HepG2 (cell line): Measurements from ENCODE around the gene PFKL. TPM values are rescaled to one million over a fixed set of nuclear protein-coding genes. Genes with fewer than 3 reads are reported as not detected.

Source experiments
- ATAC-seq: fragments of 200-7000 bp; cut with Tn5 transposase; 3 replicates; pipeline ENCODE4 v1.9.1; 2020; ENCODE audit warnings: mild to moderate bottlenecking, moderate library complexity
- BruUV-seq: library from RNA; stranded (reverse); fragments of 400-500 nt; replicated peaks from 2 replicates; lab custom pipeline; 2021; lab: Mats Ljungman, UMichigan
- CTCF ChIA-PET: fragments of 300-600 bp; formaldehyde crosslinking; extraction: SDS; loops from one replicate; lab custom pipeline; 2021; ENCODE audit warnings: low total read pairs, inconsistent platforms, low intra/inter-chr PET ratio; lab: Yijun Ruan, JAX
- POLR2A ChIA-PET: fragments of 350-600 bp; sonication (Branson Sonifier 250); formaldehyde crosslinking; loops from one replicate; lab custom pipeline; 2020; ENCODE audit warnings: antibody characterized with exemption, inconsistent platforms; lab: Yijun Ruan, JAX
- DNase-seq: peaks from one replicate; pipeline ENCODE4 v3.0.0-alpha.2; 2015; ENCODE audit warnings: low spot score
- FAIRE-seq: peaks from 3 replicates; lab custom pipeline; 2011; peaks lifted over from hg19 to GRCh38; lab: Jason Lieb, UNC
- H2AFZ ChIP-seq: one replicate; pipeline ENCODE4 v1.6.1; 2011; ENCODE audit warnings: low read length, inconsistent platforms
- H3K27ac ChIP-seq: fragments of 300-600 bp; 3 replicates; pipeline ENCODE4 v1.8.0; 2011; ENCODE audit warnings: mixed run types, mild to moderate bottlenecking, mixed read lengths, low read length, inconsistent platforms; ENCODE audit not compliant: insufficient read depth; ENCODE audit errors: extremely low read length
- H3K27me3 ChIP-seq, 2 experiments: fragments of 200-600 bp in 1 of 2; 2 replicates in 1 of 2; 3 replicates in 1 of 2; pipeline versions ENCODE4 v1.6.0 to v1.8.0; 2011; ENCODE audit warnings: low read length in 2 of 2, mild to moderate bottlenecking in 2 of 2, moderate library complexity in 2 of 2, inconsistent platforms in 1 of 2; ENCODE audit not compliant: insufficient read depth in 2 of 2, control insufficient read depth in 1 of 2
- H3K36me3 ChIP-seq, 2 experiments: fragments of 200-600 bp in 1 of 2; replicated peaks in 1 of 2; 2 replicates in 1 of 2; 3 replicates in 1 of 2; pipeline versions ENCODE4 v1.5.1 to v1.8.0; 2011; ENCODE audit warnings: low read length in 2 of 2, inconsistent platforms in 1 of 2; ENCODE audit not compliant: insufficient read depth in 2 of 2, control insufficient read depth in 1 of 2
- H3K4me1 ChIP-seq: 2 replicates; pipeline ENCODE4 v1.5.1; 2012; ENCODE audit warnings: low read length, inconsistent platforms; ENCODE audit not compliant: insufficient read depth
- H3K4me2 ChIP-seq: 2 replicates; pipeline ENCODE4 v1.6.0; 2011; ENCODE audit warnings: low read depth, low read length, inconsistent platforms
- H3K4me3 ChIP-seq, 3 experiments: fragments of 200-600 bp in 1 of 3; sonication (generic), shearing (Covaris generic) in 1 of 3; replicated peaks in 1 of 3; 2 replicates each; pipeline ENCODE4 v1.5.1; 2011 to 2016; ENCODE audit warnings: low read length in 3 of 3, inconsistent platforms in 2 of 3, low read depth in 2 of 3, mild to moderate bottlenecking in 2 of 3, control low read depth in 1 of 3, mixed read lengths in 1 of 3; ENCODE audit not compliant: insufficient read depth in 1 of 3
- H3K79me2 ChIP-seq: one replicate; pipeline ENCODE4 v1.6.1; 2011; ENCODE audit warnings: low read length, inconsistent platforms; ENCODE audit not compliant: insufficient read depth
- H3K9ac ChIP-seq: 2 replicates; pipeline ENCODE4 v1.6.0; 2011; ENCODE audit warnings: mild to moderate bottlenecking, low read depth, low read length, inconsistent platforms; ENCODE audit not compliant: insufficient read depth
- H3K9me3 ChIP-seq: 2 replicates; pipeline ENCODE4 v1.5.1; 2012; ENCODE audit warnings: mild to moderate bottlenecking, low read length
- H4K20me1 ChIP-seq: 2 replicates; pipeline ENCODE4 v1.6.0; 2011; ENCODE audit warnings: inconsistent platforms, mild to moderate bottlenecking, low read length, moderate library complexity; ENCODE audit not compliant: insufficient read depth
- AGO1 ChIP-seq: fragments of 200-400 bp; formaldehyde crosslinking; IDR thresholded peaks from 2 replicates; pipeline ENCODE4 v1.6.1; 2017; ENCODE audit warnings: mild to moderate bottlenecking, low read depth, low read length, moderate library complexity; ENCODE audit not compliant: poor library complexity, severe bottlenecking
- CEBPB ChIP-seq: IDR thresholded peaks from 2 replicates; pipeline ENCODE4 v1.6.1; 2011; ENCODE audit warnings: low read depth, low read length, improper control_type of control experiment, borderline replicate concordance
- CENPT ChIP-seq: sonication (generic); formaldehyde crosslinking; IDR thresholded peaks from 2 replicates; pipeline ENCODE4 v1.8.0; 2022; ENCODE audit warnings: low read depth, mild to moderate bottlenecking, moderate library complexity, missing genetic modification reagents
- HDAC6 ChIP-seq: fragments of 200-600 bp; sonication (generic); IDR thresholded peaks from 2 replicates; pipeline ENCODE4 v1.7.0; 2017; ENCODE audit warnings: mild to moderate bottlenecking, antibody characterized with exemption, low read length, low read depth
- HNRNPK ChIP-seq: fragments of 200-400 bp; formaldehyde crosslinking; IDR thresholded peaks from 2 replicates; pipeline ENCODE4 v1.6.1; 2018; ENCODE audit warnings: low read length, low read depth, moderate library complexity, mild to moderate bottlenecking; ENCODE audit not compliant: poor library complexity, severe bottlenecking
- IRF1 ChIP-seq: sonication (generic); formaldehyde crosslinking; IDR thresholded peaks from 2 replicates; pipeline ENCODE4 v1.4.0; 2020; ENCODE audit warnings: low read depth, mild to moderate bottlenecking, missing genetic modification reagents
- PRDM15 ChIP-seq: sonication (generic); formaldehyde crosslinking; IDR thresholded peaks from 2 replicates; pipeline ENCODE4 v1.4.0; 2020; ENCODE audit warnings: missing genetic modification reagents
- RBFOX2 ChIP-seq: fragments of 200-400 bp; formaldehyde crosslinking; IDR thresholded peaks from 2 replicates; pipeline ENCODE4 v1.6.1; 2017; ENCODE audit warnings: low read depth, mild to moderate bottlenecking, low read length
- RBM39 ChIP-seq: fragments of 200-400 bp; formaldehyde crosslinking; IDR thresholded peaks from one replicate; pipeline ENCODE4 v1.6.1; 2018; ENCODE audit warnings: antibody characterized with exemption, mild to moderate bottlenecking, low read depth, low read length; ENCODE audit not compliant: poor library complexity, severe bottlenecking
- STAT5B ChIP-seq: sonication (generic); formaldehyde crosslinking; IDR thresholded peaks from 2 replicates; pipeline ENCODE4 v1.4.0; 2020; ENCODE audit warnings: missing genetic modification reagents
- ZNF124 ChIP-seq: sonication (generic); formaldehyde crosslinking; IDR thresholded peaks from 2 replicates; pipeline ENCODE4 v1.4.0; 2020; ENCODE audit warnings: missing genetic modification reagents
- ZNF256 ChIP-seq: sonication (generic); formaldehyde crosslinking; conservative IDR thresholded peaks from 2 replicates; pipeline ENCODE4 v1.4.0; 2020; ENCODE audit warnings: missing genetic modification reagents
- ZNF616 ChIP-seq: sonication (generic); formaldehyde crosslinking; IDR thresholded peaks from 2 replicates; pipeline ENCODE4 v1.5.0; 2020; ENCODE audit warnings: low read depth, mild to moderate bottlenecking, missing genetic modification reagents
- ZNF841 ChIP-seq: sonication (generic); formaldehyde crosslinking; IDR thresholded peaks from 2 replicates; pipeline ENCODE4 v1.8.1; 2023; ENCODE audit warnings: missing genetic modification reagents, borderline replicate concordance
- WGBS: methylation state at CpG from one replicate; pipeline ENCODE4 v1.1.6; 2017; ENCODE audit warnings: low lambda C conversion rate; 5-methylcytosine and 5-hydroxymethylcytosine counted together
- in situ Hi-C: cut with HindIII; loops from 2 replicates; pipeline ENCODE4 v1.10.0; 2017; ENCODE audit warnings: low pct_unique_long_range_greater_than_20kb; ENCODE audit not compliant: extremely low pct_ligation_motif_present
- intact Hi-C: fragments of 100-400 bp; cut with micrococcal nuclease; formaldehyde crosslinking; loops from one replicate; pipeline ENCODE4 v1.10.0; 2022; ENCODE audit not compliant: unreplicated experiment
- polyA plus RNA-seq, 8 experiments: library from polyadenylated mRNA; depleted of rRNA in 3 of 8; stranded (reverse) in 7 of 8; unstranded in 1 of 8; fragments of >200 nt; fragmentation: Illumina TruSeq in 4 of 8; extraction: Trizol in 4 of 8; gene quantifications; 2 replicates each; pipeline versions ENCODE4 v1.2.1 to v1.2.3, GENCODE V29; 2011 to 2016; ENCODE audit warnings: low read depth in 4 of 8, missing spikeins in 1 of 8, mixed read lengths in 1 of 8; ENCODE audit not compliant: insufficient read depth in 1 of 8
- total RNA-seq, 5 experiments: library from RNA; depleted of rRNA; stranded (reverse); fragments of >200 nt; fragmentation: Illumina TruSeq; extraction: Trizol; gene quantifications; 2 replicates each; pipeline ENCODE4 v1.2.3, GENCODE V29; 2016; ENCODE audit warnings: low read depth in 1 of 5

The PFKL gene
- total and polyA plus RNA-seq, 2 of the 13 experiments (the other 11 are each of a cell fraction or from before 2014, with no cell fraction given): 92.8 to 106 TPM

- no peak for TF ChIP-seq ZNF841 (CRISPR knock-in tag)
- no peak for TF ChIP-seq ZNF124
- no peak for TF ChIP-seq HDAC6
- no peak for TF ChIP-seq ZNF256 (CRISPR knock-in tag)
Observed at GRCh38 chr21:44353191-44353970, 53.5 kb downstream of the PFKL start, which contains the start of gene TRPM2 (continued).

- Histone ChIP-seq H2AFZ (no peak overlapping the region), H3K27me3 (peaks cover 6 to 17% of the 10 kb centered on the region in 2 experiments; a peak in 4 of 5 replicates), H3K4me2 (no peak overlapping the region), H3K4me3 (no peak overlapping the region), H4K20me1 (no peaks in the 10 kb centered on the region), H3K9ac (no peak overlapping the region), H3K27ac (no peak overlapping the region), H3K79me2 (no peaks in the 10 kb centered on the region), H3K36me3 (no peaks in the 10 kb centered on the region), H3K4me1 (peaks cover 22% of the 10 kb centered on the region), H3K9me3 (no peaks in the 10 kb centered on the region)
- ChIA-PET POLR2A (interaction anchor here (1.2 kb wide), 1 partner anchor 15 kb away, joined by 3 read pairs; the partner anchor contains the start of gene CFAP410), CTCF (no interaction called here)
- DNase-seq: no peak
- FAIRE-seq: no peak
- BruUV-seq: no TSS peak
- WGBS: 29% methylated on average over 4 of the region's 8 CpGs
- in situ Hi-C loops: no loop called here
- TF ChIP-seq ZNF616 (CRISPR knock-in tag) (no peak), CEBPB (peak; percentile 66; the same call in 1 of the 2 replicates), AGO1 (no peak), IRF1 (CRISPR knock-in tag) (no peak), RBFOX2 (no peak), HNRNPK (no peak), CENPT (no peak), STAT5B (CRISPR knock-in tag) (no peak), RBM39 (no peak), PRDM15 (CRISPR knock-in tag) (peak; percentile 88)
- intact Hi-C loops: no loop called here
- no peak for ATAC-seq
Observed at GRCh38 chr21:44354001-44354405, 54.1 kb downstream of the PFKL start.
